ENCODE data around the gene CTDP1. TPM values are rescaled to one million over a fixed set of nuclear protein-coding genes. Genes with fewer than 3 reads are reported as not detected.

The CTDP1 gene
- total RNA-seq, 1 experiment from 2014 or later = 24.9 TPM

GRCh38 chr18:79685971-79686370 is 6.4 kb downstream of the CTDP1 start (continued):
- TF ChIP-seq ATF3 (IDR thresholded peaks at IDR 0.05) (no peak), EZH2phosphoT487 (IDR thresholded peaks at IDR 0.05; ENCODE audit: borderline replicate concordance) (no peak), ELF1 (IDR thresholded peaks at IDR 0.05; ENCODE audit: borderline replicate concordance, low read depth) (no peak), CEBPB (IDR thresholded peaks at IDR 0.05; ENCODE audit: low read depth) (no peak), TCF7L2 (IDR thresholded peaks at IDR 0.05; ENCODE audit: borderline replicate concordance, extremely low read depth, insufficient read depth, insufficient read length) (no peak), YY1 (IDR thresholded peaks at IDR 0.05; ENCODE audit: extremely low read depth, insufficient replicate concordance, low read depth, low read length) (no peak), ZBTB33 (IDR thresholded peaks at IDR 0.05; ENCODE audit: extremely low read depth, insufficient replicate concordance, low read length) (no peak), EZH2 (IDR thresholded peaks at IDR 0.05) (no peak)

GRCh38 chr18:79687806-79688205 is 8.2 kb downstream of the CTDP1 start:
- H3K36me3 ChIP-seq (ENCODE audit: control insufficient read depth in 1 of 2, insufficient read depth in 2 of 2, low read length in 2 of 2) = no peaks in the 10 kb centered on the region; a peak in 1 of 4 replicates
- ChIA-PET POLR2A (no interaction called here), CTCF (no interaction called here), RAD21 (ENCODE audit: low non-redundant PET in 1 of 2, low total read pairs in 2 of 2, uncharacterized antibody in 2 of 2, unreplicated experiment in 2 of 2) (no interaction called here)
- no peak overlapping the region for H3K27ac ChIP-seq (ENCODE audit: low read depth, low read length)
- H3K79me2 ChIP-seq (ENCODE audit: insufficient read depth, low read length) = peaks cover 80% of the 10 kb centered on the region
- no peaks in the 10 kb centered on the region for H3K27me3 ChIP-seq (ENCODE audit: insufficient read depth, low read length)
- no peaks in the 10 kb centered on the region for H3K9me2 ChIP-seq (ENCODE audit: insufficient read depth)
- no peak overlapping the region for H3K4me3 ChIP-seq (replicated peaks in 1 of 2; ENCODE audit: low read depth in 1 of 2, low read length in 2 of 2)
- H3K9me3 ChIP-seq (ENCODE audit: control insufficient read depth in 1 of 2, insufficient read depth in 1 of 2, low read depth in 1 of 2, low read length in 2 of 2) = no peaks in the 10 kb centered on the region
- no peak overlapping the region for H3K4me2 ChIP-seq (ENCODE audit: low read length)
- DNase-seq (ENCODE audit: low read depth, low spot score) (no peak), ATAC-seq (no peak)
- BruUV-seq (replicated peaks) = no TSS peak
- H4K20me1 ChIP-seq (ENCODE audit: insufficient read depth) = 0 out of 2 replicates have a peak, but pooled peaks cover 4% of the 10 kb centered on the region
- H2AFZ ChIP-seq (ENCODE audit: low read depth, low read length, poor library complexity, severe bottlenecking) = no peak overlapping the region
- intact Hi-C loops (cut with micrococcal nuclease) = no loop called here
- no peaks in the 10 kb centered on the region for H3K4me1 ChIP-seq (ENCODE audit: control insufficient read depth in 1 of 2, insufficient read depth in 2 of 2, low read length in 2 of 2)
- H3K9ac ChIP-seq (ENCODE audit: low read length) = no peak overlapping the region
- TF ChIP-seq MAX (IDR thresholded peaks at IDR 0.05) (no peak), CEBPB (IDR thresholded peaks at IDR 0.05; ENCODE audit: low read depth) (no peak), ATF3 (IDR thresholded peaks at IDR 0.05) (no peak), ZNF274 (IDR thresholded peaks at IDR 0.05; ENCODE audit: low read depth, low read length) (no peak), TCF7L2 (IDR thresholded peaks at IDR 0.05; ENCODE audit: borderline replicate concordance, extremely low read depth, insufficient read depth, insufficient read length) (no peak), EZH2 (IDR thresholded peaks at IDR 0.05) (no peak), EZH2phosphoT487 (IDR thresholded peaks at IDR 0.05; ENCODE audit: borderline replicate concordance) (no peak), ZFX (IDR thresholded peaks at IDR 0.05) (no peak), EGR1 (IDR thresholded peaks at IDR 0.05; ENCODE audit: low read depth) (no peak), CTCF (IDR thresholded peaks at IDR 0.05 in 2 of 3, conservative IDR thresholded peaks at IDR 0.05 in 1 of 3; ENCODE audit: borderline replicate concordance in 1 of 3, insufficient read depth in 1 of 3, low read depth in 2 of 3, low read length in 2 of 3) (no peak), SIN3A (IDR thresholded peaks at IDR 0.05; ENCODE audit: low read depth) (no peak), ZBTB33 (IDR thresholded peaks at IDR 0.05; ENCODE audit: extremely low read depth, insufficient replicate concordance, low read length) (no peak), SP1 (IDR thresholded peaks at IDR 0.05; ENCODE audit: low read depth) (no peak), ELF1 (IDR thresholded peaks at IDR 0.05; ENCODE audit: borderline replicate concordance, low read depth) (no peak)
